Muscle layer of colon (tissue), 2 donors: ENCODE measurements around the gene RSL1D1.

Source experiments
- H3K27ac ChIP-seq: one replicate; pipeline ENCODE4 v1.7.0; 2013; ENCODE audit warnings: low read depth, mild to moderate bottlenecking, low read length, moderate library complexity
- H3K27me3 ChIP-seq, 2 donors: one replicate each; pipeline ENCODE4 v1.7.0; 2013; ENCODE audit warnings: low read length in 2 of 2, mild to moderate bottlenecking in 2 of 2; ENCODE audit not compliant: insufficient read depth in 2 of 2, control insufficient read depth in 1 of 2
- H3K36me3 ChIP-seq: one replicate; pipeline ENCODE4 v1.7.0; 2013; ENCODE audit warnings: mild to moderate bottlenecking, low read length; ENCODE audit not compliant: insufficient read depth
- H3K4me1 ChIP-seq: one replicate; pipeline ENCODE4 v1.7.0; 2013; ENCODE audit warnings: mild to moderate bottlenecking, low read length; ENCODE audit not compliant: insufficient read depth
- H3K4me3 ChIP-seq, 2 donors: one replicate each; pipeline ENCODE4 v1.7.0; 2013; ENCODE audit warnings: low read length in 2 of 2, low read depth in 1 of 2, mild to moderate bottlenecking in 1 of 2, moderate library complexity in 1 of 2
- H3K9ac ChIP-seq: one replicate; pipeline ENCODE4 v1.7.0; 2013; ENCODE audit warnings: low read length
- H3K9me3 ChIP-seq: one replicate; pipeline ENCODE4 v1.7.0; 2013; ENCODE audit warnings: mild to moderate bottlenecking, low read length
- donor health status: abdominal sarcoma.
- donor health status: Adenocarcinoma of cecum.

Gene RSL1D1

GRCh38 chr16:11875721-11876120 is 24.4 kb upstream of the RSL1D1 start:
- Histone ChIP-seq H3K9ac (no peak overlapping the region), H3K27ac (no peak overlapping the region), H3K36me3 (peaks cover 44% of the 10 kb centered on the region), H3K4me1 (no peaks in the 10 kb centered on the region), H3K9me3 (no peaks in the 10 kb centered on the region), H3K4me3 (no peak overlapping the region), H3K27me3 (no peaks in the 10 kb centered on the region)

GRCh38 chr16:11871193-11871592 is 19.9 kb upstream of the RSL1D1 start:
- no peak overlapping the region for H3K27ac ChIP-seq
- H3K9ac ChIP-seq = no peak overlapping the region
- H3K36me3 ChIP-seq = peaks cover 25% of the 10 kb centered on the region
- H3K4me3 ChIP-seq = no peak overlapping the region
- no peaks in the 10 kb centered on the region for H3K4me1 ChIP-seq
- H3K27me3 ChIP-seq = no peaks in the 10 kb centered on the region
- H3K9me3 ChIP-seq = no peaks in the 10 kb centered on the region

- Histone ChIP-seq H3K27me3 (no peaks in the 10 kb centered on the region), H3K4me1 (no peaks in the 10 kb centered on the region), H3K27ac (no peak overlapping the region), H3K36me3 (peaks cover 17% of the 10 kb centered on the region), H3K9me3 (no peaks in the 10 kb centered on the region), H3K4me3 (no peak overlapping the region), H3K9ac (no peak overlapping the region)
Measured at GRCh38 chr16:11870399-11870798, 19.1 kb upstream of the RSL1D1 start.

GRCh38 chr16:11869353-11870228 is 18.2 kb upstream of the RSL1D1 start:
- Histone ChIP-seq H3K9me3 (no peaks in the 10 kb centered on the region), H3K27me3 (no peaks in the 10 kb centered on the region), H3K9ac (no peak overlapping the region), H3K27ac (no peak overlapping the region), H3K4me1 (no peaks in the 10 kb centered on the region), H3K4me3 (no peak overlapping the region), H3K36me3 (peaks cover 15% of the 10 kb centered on the region)

- peaks cover 15% of the 10 kb centered on the region for H3K36me3 ChIP-seq
- H3K27me3 ChIP-seq = no peaks in the 10 kb centered on the region
- no peak overlapping the region for H3K4me3 ChIP-seq
- no peak overlapping the region for H3K9ac ChIP-seq
- H3K27ac ChIP-seq = no peak overlapping the region
- H3K9me3 ChIP-seq = no peaks in the 10 kb centered on the region
- no peaks in the 10 kb centered on the region for H3K4me1 ChIP-seq
Measured at GRCh38 chr16:11868412-11868980, 17.2 kb upstream of the RSL1D1 start.

GRCh38 chr16:11862489-11862888 is 11.1 kb upstream of the RSL1D1 start:
- Histone ChIP-seq H3K9me3 (no peaks in the 10 kb centered on the region), H3K36me3 (no peaks in the 10 kb centered on the region), H3K9ac (no peak overlapping the region), H3K4me3 (no peak overlapping the region), H3K27ac (no peak overlapping the region), H3K4me1 (no peaks in the 10 kb centered on the region), H3K27me3 (no peaks in the 10 kb centered on the region)

- no peaks in the 10 kb centered on the region for H3K27me3 ChIP-seq
- no peak overlapping the region for H3K9ac ChIP-seq
- H3K4me1 ChIP-seq = peaks cover 20% of the 10 kb centered on the region
- H3K27ac ChIP-seq = no peak overlapping the region
- H3K9me3 ChIP-seq = no peaks in the 10 kb centered on the region
- no peak overlapping the region for H3K4me3 ChIP-seq
- peaks cover 5% of the 10 kb centered on the region for H3K36me3 ChIP-seq
Measured at GRCh38 chr16:11857161-11857560, 5.8 kb upstream of the RSL1D1 start.

- Histone ChIP-seq H3K9me3 (no peaks in the 10 kb centered on the region), H3K27ac (peak overlapping the region; percentile 94), H3K9ac (peak overlapping the region; percentile 39), H3K4me3 (peak overlapping the region; percentile 98), H3K36me3 (peaks cover 26% of the 10 kb centered on the region), H3K4me1 (peaks cover 29% of the 10 kb centered on the region), H3K27me3 (no peaks in the 10 kb centered on the region)
Measured at GRCh38 chr16:11852092-11852809, 909 bp upstream of the RSL1D1 start.

GRCh38 chr16:11848842-11849241 is 2.5 kb downstream of the RSL1D1 start:
- Histone ChIP-seq H3K27me3 (no peaks in the 10 kb centered on the region), H3K4me3 (no peak overlapping the region), H3K9ac (no peak overlapping the region), H3K27ac (no peak overlapping the region), H3K9me3 (no peaks in the 10 kb centered on the region), H3K4me1 (peaks cover 20% of the 10 kb centered on the region), H3K36me3 (peaks cover 51% of the 10 kb centered on the region)

- Histone ChIP-seq H3K4me3 (no peak overlapping the region), H3K27ac (no peak overlapping the region), H3K27me3 (no peaks in the 10 kb centered on the region), H3K4me1 (no peaks in the 10 kb centered on the region), H3K9me3 (no peaks in the 10 kb centered on the region), H3K9ac (no peak overlapping the region), H3K36me3 (peaks cover 75% of the 10 kb centered on the region)
Measured at GRCh38 chr16:11844499-11844898, 6.8 kb downstream of the RSL1D1 start.

GRCh38 chr16:11843861-11844260 is 7.5 kb downstream of the RSL1D1 start:
- H3K9ac ChIP-seq = no peak overlapping the region
- H3K36me3 ChIP-seq = peaks cover 75% of the 10 kb centered on the region
- no peaks in the 10 kb centered on the region for H3K9me3 ChIP-seq

More at GRCh38 chr16:11843861-11844260, 7.5 kb downstream of the RSL1D1 start:
- Histone ChIP-seq H3K4me1 (no peaks in the 10 kb centered on the region), H3K27ac (no peak overlapping the region), H3K4me3 (no peak overlapping the region), H3K27me3 (no peaks in the 10 kb centered on the region)
